HUES64 (cell line): Measurements from ENCODE around the gene NR1D2.

Source experiments
- H3K27ac ChIP-seq: 2 replicates; pipeline ENCODE4 v1.7.0; 2013; ENCODE audit warnings: low read depth, low read length, inconsistent platforms
- H3K27me3 ChIP-seq: 2 replicates; pipeline ENCODE4 v1.6.1; 2013; ENCODE audit warnings: mild to moderate bottlenecking, low read length; ENCODE audit not compliant: insufficient read depth
- H3K36me3 ChIP-seq: 2 replicates; pipeline ENCODE4 v1.6.1; 2013; ENCODE audit warnings: mild to moderate bottlenecking, low read length; ENCODE audit not compliant: insufficient read depth
- H3K4me1 ChIP-seq: 2 replicates; pipeline ENCODE4 v1.6.1; 2013; ENCODE audit warnings: mild to moderate bottlenecking, low read length, moderate library complexity; ENCODE audit not compliant: insufficient read depth
- H3K4me3 ChIP-seq: 2 replicates; pipeline ENCODE4 v1.5.1; 2013; ENCODE audit warnings: mild to moderate bottlenecking, low read length, moderate library complexity
- H3K9ac ChIP-seq: 2 replicates; pipeline ENCODE4 v1.6.1; 2013; ENCODE audit warnings: mild to moderate bottlenecking, low read depth, low read length
- H3K9me3 ChIP-seq: 2 replicates; pipeline ENCODE4 v1.6.1; 2013; ENCODE audit warnings: low read depth, low read length; ENCODE audit not compliant: insufficient read depth
- WGBS: fragments of 150-250, 120-280 bp; methylation state at CpG from one replicate; pipeline ENCODE4 v1.1.7; 2013; ENCODE audit warnings: missing lambda C conversion rate; 5-methylcytosine and 5-hydroxymethylcytosine counted together

The NR1D2 gene

GRCh38 chr3:23949784-23950183 lies 4.7 kb downstream of the NR1D2 start:
- Histone ChIP-seq H3K9ac (no peak overlapping the region), H3K27me3 (no peaks in the 10 kb centered on the region), H3K27ac (no peak overlapping the region), H3K4me3 (no peak overlapping the region), H3K4me1 (peaks cover 17% of the 10 kb centered on the region), H3K36me3 (peaks cover 3% of the 10 kb centered on the region), H3K9me3 (no peaks in the 10 kb centered on the region)

GRCh38 chr3:23950293-23950692 lies 5.2 kb downstream of the NR1D2 start:
- H3K36me3 ChIP-seq, result peaks cover 8% of the 10 kb centered on the region
- no peak overlapping the region for H3K27ac ChIP-seq
- peaks cover 17% of the 10 kb centered on the region for H3K4me1 ChIP-seq
- H3K4me3 ChIP-seq, result no peak overlapping the region
- H3K9me3 ChIP-seq, result no peaks in the 10 kb centered on the region
- H3K27me3 ChIP-seq, result no peaks in the 10 kb centered on the region
- H3K9ac ChIP-seq, result no peak overlapping the region

GRCh38 chr3:23952646-23953045 lies 7.6 kb downstream of the NR1D2 start:
- H3K4me3 ChIP-seq, result no peak overlapping the region
- WGBS, result 99% methylated on average over 4 of the region's 4 CpGs
- no peaks in the 10 kb centered on the region for H3K27me3 ChIP-seq
- H3K4me1 ChIP-seq, result 0 out of 2 replicates have a peak, but pooled peaks cover 7% of the 10 kb centered on the region
- no peak overlapping the region for H3K27ac ChIP-seq
- peaks cover 24% of the 10 kb centered on the region for H3K36me3 ChIP-seq
- no peak overlapping the region for H3K9ac ChIP-seq
- no peaks in the 10 kb centered on the region for H3K9me3 ChIP-seq

GRCh38 chr3:23953523-23953922 lies 8.4 kb downstream of the NR1D2 start:
- no CpG with 5 or more reads among the region's 1 CpG for WGBS
- Histone ChIP-seq H3K36me3 (peaks cover 29% of the 10 kb centered on the region), H3K9me3 (no peaks in the 10 kb centered on the region), H3K4me1 (no peaks in the 10 kb centered on the region), H3K27me3 (no peaks in the 10 kb centered on the region), H3K27ac (no peak overlapping the region), H3K4me3 (no peak overlapping the region), H3K9ac (no peak overlapping the region)

- H3K4me1 ChIP-seq, result no peaks in the 10 kb centered on the region
Observed at GRCh38 chr3:23954144-23954543, 9.1 kb downstream of the NR1D2 start.

GRCh38 chr3:23956701-23957100 lies 11.6 kb downstream of the NR1D2 start:
- H3K9me3 ChIP-seq, result no peaks in the 10 kb centered on the region
- H3K27ac ChIP-seq, result no peak overlapping the region
- WGBS, result 96% methylated on average over 3 of the region's 3 CpGs
- H3K36me3 ChIP-seq, result peaks cover 54% of the 10 kb centered on the region
- no peak overlapping the region for H3K9ac ChIP-seq
- no peaks in the 10 kb centered on the region for H3K4me1 ChIP-seq
- no peaks in the 10 kb centered on the region for H3K27me3 ChIP-seq
- no peak overlapping the region for H3K4me3 ChIP-seq

More at GRCh38 chr3:23954144-23954543, 9.1 kb downstream of the NR1D2 start:
- H3K4me3 ChIP-seq, result no peak overlapping the region
- no peaks in the 10 kb centered on the region for H3K27me3 ChIP-seq
- H3K27ac ChIP-seq, result no peak overlapping the region
- no peaks in the 10 kb centered on the region for H3K9me3 ChIP-seq
- H3K36me3 ChIP-seq, result peaks cover 31% of the 10 kb centered on the region
- H3K9ac ChIP-seq, result no peak overlapping the region
- 97% methylated on average over 4 of the region's 5 CpGs for WGBS

GRCh38 chr3:23959135-23959900 lies 14.2 kb downstream of the NR1D2 start:
- peaks cover 70% of the 10 kb centered on the region for H3K36me3 ChIP-seq
- no peak overlapping the region for H3K4me3 ChIP-seq
- H3K9me3 ChIP-seq, result no peaks in the 10 kb centered on the region
- H3K9ac ChIP-seq, result no peak overlapping the region
- no peaks in the 10 kb centered on the region for H3K27me3 ChIP-seq
- H3K27ac ChIP-seq, result no peak overlapping the region
- 97% methylated on average over 6 of the region's 7 CpGs for WGBS
- peaks cover 3% of the 10 kb centered on the region; the same call in 1 of the 2 replicates for H3K4me1 ChIP-seq

GRCh38 chr3:23960649-23961048 lies 15.6 kb downstream of the NR1D2 start:
- 95% methylated on average over 1 of the region's 1 CpG for WGBS
- Histone ChIP-seq H3K4me1 (peaks cover 3% of the 10 kb centered on the region; the same call in 1 of the 2 replicates), H3K9ac (no peak overlapping the region), H3K9me3 (no peaks in the 10 kb centered on the region), H3K27me3 (no peaks in the 10 kb centered on the region), H3K27ac (no peak overlapping the region), H3K36me3 (peaks cover 72% of the 10 kb centered on the region), H3K4me3 (no peak overlapping the region)

- H3K4me3 ChIP-seq, result no peak overlapping the region
- no peaks in the 10 kb centered on the region for H3K9me3 ChIP-seq
- no peak overlapping the region for H3K9ac ChIP-seq
- H3K27me3 ChIP-seq, result no peaks in the 10 kb centered on the region
- peaks cover 3% of the 10 kb centered on the region; the same call in 1 of the 2 replicates for H3K4me1 ChIP-seq
- no peak overlapping the region for H3K27ac ChIP-seq
- WGBS, result 90% methylated on average over 1 of the region's 1 CpG
- H3K36me3 ChIP-seq, result peaks cover 72% of the 10 kb centered on the region
Observed at GRCh38 chr3:23961066-23961465, 16.0 kb downstream of the NR1D2 start.

DNA sequence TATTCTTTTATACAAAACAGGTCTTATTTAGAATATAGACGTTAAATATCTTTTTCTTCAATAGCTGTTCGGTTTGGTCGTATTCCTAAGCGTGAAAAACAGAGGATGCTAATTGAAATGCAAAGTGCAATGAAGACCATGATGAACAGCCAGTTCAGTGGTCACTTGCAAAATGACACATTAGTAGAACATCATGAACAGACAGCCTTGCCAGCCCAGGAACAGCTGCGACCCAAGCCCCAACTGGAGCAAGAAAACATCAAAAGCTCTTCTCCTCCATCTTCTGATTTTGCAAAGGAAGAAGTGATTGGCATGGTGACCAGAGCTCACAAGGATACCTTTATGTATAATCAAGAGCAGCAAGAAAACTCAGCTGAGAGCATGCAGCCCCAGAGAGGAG lies 16.8 kb downstream of the NR1D2 start:
- no peak overlapping the region for H3K4me3 ChIP-seq
- H3K9ac ChIP-seq, result no peak overlapping the region
- H3K9me3 ChIP-seq, result no peaks in the 10 kb centered on the region
- H3K4me1 ChIP-seq, result peaks cover 3% of the 10 kb centered on the region; the same call in 1 of the 2 replicates
- H3K27me3 ChIP-seq, result no peaks in the 10 kb centered on the region
- no peak overlapping the region for H3K27ac ChIP-seq
- peaks cover 72% of the 10 kb centered on the region for H3K36me3 ChIP-seq
- 94% methylated on average over 5 of the region's 5 CpGs for WGBS

DNA sequence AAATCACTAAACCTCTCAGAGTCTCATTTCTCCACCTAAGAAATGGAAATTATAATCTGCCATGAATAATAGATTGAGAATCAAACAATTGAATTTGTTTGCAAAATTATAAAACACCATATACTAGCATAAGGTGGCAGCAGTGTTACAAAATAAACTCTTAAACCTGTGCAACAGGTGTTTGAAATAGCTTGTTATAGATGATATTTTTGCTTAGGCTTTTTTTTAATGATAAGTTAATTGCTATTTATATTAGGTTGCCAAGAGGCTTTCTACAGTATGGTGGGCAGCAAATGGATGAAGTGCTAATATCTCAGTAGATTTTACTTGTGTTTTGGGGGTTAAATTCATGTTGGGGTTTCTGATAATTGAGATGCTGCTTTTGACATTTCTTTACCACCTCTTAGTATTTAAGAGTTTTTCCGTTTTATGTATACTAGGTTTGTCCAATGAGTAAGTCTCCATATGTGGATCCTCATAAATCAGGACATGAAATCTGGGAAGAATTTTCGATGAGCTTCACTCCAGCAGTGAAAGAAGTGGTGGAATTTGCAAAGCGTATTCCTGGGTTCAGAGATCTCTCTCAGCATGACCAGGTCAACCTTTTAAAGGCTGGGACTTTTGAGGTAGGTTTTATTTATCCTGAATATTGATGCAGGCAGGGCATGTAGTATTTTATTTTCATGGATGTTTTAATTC lies 19.6 kb downstream of the NR1D2 start:
- Histone ChIP-seq H3K4me3 (no peak overlapping the region), H3K9ac (no peak overlapping the region), H3K27ac (no peak overlapping the region), H3K4me1 (peaks cover 3% of the 10 kb centered on the region; the same call in 1 of the 2 replicates), H3K27me3 (no peaks in the 10 kb centered on the region), H3K9me3 (no peaks in the 10 kb centered on the region), H3K36me3 (peaks cover 79% of the 10 kb centered on the region)
- 98% methylated on average over 3 of the region's 3 CpGs for WGBS
